Right forelimb (tissue), 1 donor: Measurements from ENCODE around the gene DIP2B.
"Not testable (repeated sequence)": the region's sequence is repeated elsewhere in the genome, so short reads cannot be mapped to it uniquely, and the experiment has no call there.

ENCODE experiments used
- DNase-seq: peaks from one replicate; pipeline ENCODE4 v3.0.0-alpha.2; 2018

DIP2B gene

GRCh38 chr12:50742776-50743175 is 238.0 kb downstream of the DIP2B start:
- no peak for DNase-seq

GRCh38 chr12:50745861-50746260 is 241.1 kb downstream of the DIP2B start:
- DNase-seq: no peak

GRCh38 chr12:50746431-50746830 is 241.6 kb downstream of the DIP2B start:
- no peak for DNase-seq

- DNase-seq: no peak
Observed at GRCh38 chr12:50747817-50748216, 243.0 kb downstream of the DIP2B start.

- no peak for DNase-seq
Observed at GRCh38 chr12:50749459-50749882, 244.7 kb downstream of the DIP2B start.

- no peak for DNase-seq
Observed at GRCh38 chr12:50750366-50750765, 245.6 kb downstream of the DIP2B start.

GRCh38 chr12:50751948-50752721 is 247.3 kb downstream of the DIP2B start:
- no peak for DNase-seq

GRCh38 chr12:50753232-50753769 is 248.5 kb downstream of the DIP2B start:
- DNase-seq: no peak

GRCh38 chr12:50763639-50764285 is 259.0 kb downstream of the DIP2B start, which contains the start of gene ATF1:
Gene ATF1 (plus strand): TSS chr12:50764101. CDS start chr12:50780146, 16,045 bp downstream.
- DNase-seq: peak; percentile 94

GRCh38 chr12:50764286-50765094 is 259.7 kb downstream of the DIP2B start:
- no peak for DNase-seq

GRCh38 chr12:50765095-50765911 is 260.5 kb downstream of the DIP2B start:
- DNase-seq: no peak

GRCh38 chr12:50768391-50768790 is 263.6 kb downstream of the DIP2B start:
- DNase-seq: no peak

GRCh38 chr12:50768813-50769212 is 264.0 kb downstream of the DIP2B start:
- DNase-seq: not testable (repeated sequence)

GRCh38 chr12:50771409-50771808 is 266.6 kb downstream of the DIP2B start:
- no peak for DNase-seq

GRCh38 chr12:50772470-50772869 is 267.7 kb downstream of the DIP2B start:
- no peak for DNase-seq

- no peak for DNase-seq
Observed at GRCh38 chr12:50772877-50773276, 268.1 kb downstream of the DIP2B start.

- DNase-seq: no peak
Observed at GRCh38 chr12:50775251-50775650, 270.5 kb downstream of the DIP2B start.

GRCh38 chr12:50776749-50777728 is 272.3 kb downstream of the DIP2B start:
- DNase-seq: no peak

- no peak for DNase-seq
Observed at GRCh38 chr12:50778663-50779590, 274.1 kb downstream of the DIP2B start.

GRCh38 chr12:50780013-50780412 is 275.2 kb downstream of the DIP2B start:
- no peak for DNase-seq
